WTC11 (cell line): ENCODE results near the gene C1QL1. TPM values are rescaled to one million over a fixed set of nuclear protein-coding genes. Genes with fewer than 3 reads are reported as not detected.

Experiments
- ATAC-seq: fragments of 200-7000 bp; cut with Tn5 transposase; 2 replicates; pipeline ENCODE4 v1.10.0; 2021; ENCODE audit warnings: mild to moderate bottlenecking, moderate library complexity
- CTCF ChIA-PET: fragments of 300-600 bp; sonication (Branson Sonifier 250); formaldehyde crosslinking; loops from one replicate; lab custom pipeline; 2021; ENCODE audit warnings: antibody characterized with exemption; lab: Charles Lee
- POLR2A ChIA-PET: fragments of 350-600 bp; sonication (Branson Sonifier 250); formaldehyde crosslinking; loops from one replicate; lab custom pipeline; 2021; ENCODE audit warnings: antibody characterized with exemption; lab: Charles Lee
- DNase-seq: peaks from one replicate; pipeline ENCODE4 v3.0.0; 2021; ENCODE audit warnings: low spot score
- H3K27ac Mint-ChIP-seq: 2 replicates; pipeline ENCODE4 v1.8.0; 2021; ENCODE audit warnings: mixed read lengths
- H3K27me3 Mint-ChIP-seq: 2 replicates; pipeline ENCODE4 v1.8.0; 2021; ENCODE audit warnings: low read depth, mild to moderate bottlenecking, moderate library complexity, mixed read lengths
- H3K36me3 Mint-ChIP-seq: 2 replicates; pipeline ENCODE4 v1.8.0; 2021; ENCODE audit warnings: mixed read lengths
- H3K4me1 Mint-ChIP-seq: 2 replicates; pipeline ENCODE4 v1.8.0; 2022; ENCODE audit warnings: mixed read lengths
- H3K4me3 Mint-ChIP-seq: 2 replicates; pipeline ENCODE4 v1.8.0; 2021; ENCODE audit warnings: mild to moderate bottlenecking, moderate library complexity, mixed read lengths
- H3K9me3 Mint-ChIP-seq: 2 replicates; pipeline ENCODE4 v1.8.0; 2021; ENCODE audit warnings: mixed read lengths
- ATF1 ChIP-seq: sonication (generic); formaldehyde crosslinking; IDR thresholded peaks from 2 replicates; pipeline ENCODE4 v1.8.1; 2023; ENCODE audit warnings: mild to moderate bottlenecking, moderate library complexity, missing genetic modification reagents
- CREM ChIP-seq: sonication (generic); formaldehyde crosslinking; IDR thresholded peaks from 2 replicates; pipeline ENCODE4 v1.8.1; 2022; ENCODE audit warnings: mild to moderate bottlenecking, missing genetic modification reagents, moderate library complexity
- GABPB1 ChIP-seq: sonication (generic); formaldehyde crosslinking; IDR thresholded peaks from 2 replicates; pipeline ENCODE4 v1.8.1; 2023; ENCODE audit warnings: mild to moderate bottlenecking, missing genetic modification reagents
- GRHL2 ChIP-seq: fragments of 250-450 bp; sonication (Bioruptor Pico); IDR thresholded peaks from 2 replicates; pipeline ENCODE4 v1.8.0; 2022; ENCODE audit warnings: mild to moderate bottlenecking, moderate library complexity; ENCODE audit not compliant: insufficient replicate concordance, severe bottlenecking
- HMGA2 ChIP-seq: fragments of 250-450 bp; sonication (Bioruptor Pico); IDR thresholded peaks from 2 replicates; pipeline ENCODE4 v1.4.0; 2021; ENCODE audit warnings: mild to moderate bottlenecking, moderate library complexity
- JUN ChIP-seq: sonication (generic); formaldehyde crosslinking; IDR thresholded peaks from 2 replicates; pipeline ENCODE4 v1.8.0; 2023; ENCODE audit warnings: mild to moderate bottlenecking, missing genetic modification reagents
- MYBL2 ChIP-seq: sonication (generic); formaldehyde crosslinking; IDR thresholded peaks from 2 replicates; pipeline ENCODE4 v1.8.1; 2023; ENCODE audit warnings: mild to moderate bottlenecking, moderate library complexity, missing genetic modification reagents
- NFATC4 ChIP-seq: fragments of 250-450 bp; sonication (Bioruptor Pico); IDR thresholded peaks from 2 replicates; pipeline ENCODE4 v1.9.0; 2021; ENCODE audit warnings: mild to moderate bottlenecking
- OVOL2 ChIP-seq: fragments of 250-450 bp; sonication (Bioruptor Pico); IDR thresholded peaks from 2 replicates; pipeline ENCODE4 v1.9.0; 2021; ENCODE audit warnings: mild to moderate bottlenecking, borderline replicate concordance
- RELA ChIP-seq: sonication (generic); formaldehyde crosslinking; IDR thresholded peaks from 2 replicates; pipeline ENCODE4 v1.8.1; 2022; ENCODE audit warnings: missing genetic modification reagents, mild to moderate bottlenecking, borderline replicate concordance
- SP1 ChIP-seq: sonication (generic); formaldehyde crosslinking; conservative IDR thresholded peaks from 2 replicates; pipeline ENCODE4 v1.8.1; 2022; ENCODE audit warnings: missing genetic modification reagents
- ZBTB21 ChIP-seq: sonication (generic); formaldehyde crosslinking; IDR thresholded peaks from 2 replicates; pipeline ENCODE4 v1.8.1; 2023; ENCODE audit warnings: mild to moderate bottlenecking, missing genetic modification reagents, borderline replicate concordance
- ZNF121 ChIP-seq: sonication (generic); formaldehyde crosslinking; IDR thresholded peaks from 2 replicates; pipeline ENCODE4 v1.8.0; 2023; ENCODE audit warnings: missing genetic modification reagents
- ZNF317 ChIP-seq: sonication (generic); formaldehyde crosslinking; IDR thresholded peaks from 2 replicates; pipeline ENCODE4 v1.8.1; 2023; ENCODE audit warnings: low read depth, mild to moderate bottlenecking, moderate library complexity, missing genetic modification reagents, borderline replicate concordance
- ZNF423 ChIP-seq: fragments of 250-450 bp; sonication (Bioruptor Pico); IDR thresholded peaks from 2 replicates; pipeline ENCODE4 v2.1.2; 2022; ENCODE audit warnings: mild to moderate bottlenecking, moderate library complexity
- total RNA-seq: library from RNA; stranded (reverse); gene quantifications from 3 replicates; pipeline ENCODE4 v1.2.3, GENCODE V29; 2021
- TF ChIP-seq, protein P1 (sequence below): sonication (generic); formaldehyde crosslinking; IDR thresholded peaks from 2 replicates; pipeline ENCODE4 v1.8.1; 2022; ENCODE audit warnings: low read depth, mild to moderate bottlenecking, moderate library complexity, missing genetic modification reagents, borderline replicate concordance
- TF ChIP-seq, protein P2 (sequence below): fragments of 250-450 bp; sonication (Bioruptor Pico); IDR thresholded peaks from 2 replicates; pipeline ENCODE4 v1.9.0; 2021; ENCODE audit warnings: moderate library complexity, mild to moderate bottlenecking, inconsistent platforms, borderline replicate concordance
- TF ChIP-seq, protein P3 (sequence below): fragments of 250-450 bp; sonication (Bioruptor Pico); IDR thresholded peaks from 2 replicates; pipeline ENCODE4 v2.1.2; 2022; ENCODE audit warnings: mild to moderate bottlenecking, moderate library complexity
- TF ChIP-seq, protein P4 (sequence below): fragments of 250-450 bp; sonication (Bioruptor Pico); IDR thresholded peaks from 2 replicates; pipeline ENCODE4 v1.9.0; 2021; ENCODE audit warnings: mild to moderate bottlenecking
- TF ChIP-seq, protein P5 (sequence below): fragments of 250-450 bp; sonication (Bioruptor Pico); IDR thresholded peaks from 2 replicates; pipeline ENCODE4 v1.9.0; 2021; ENCODE audit warnings: mild to moderate bottlenecking
- TF ChIP-seq, protein P6 (sequence below): sonication (generic); formaldehyde crosslinking; IDR thresholded peaks from 2 replicates; pipeline ENCODE4 v1.8.0; 2022; ENCODE audit warnings: mild to moderate bottlenecking, missing genetic modification reagents

Gene C1QL1
- total RNA-seq, 1 experiment from 2014 or later: 13.4 TPM

DNA sequence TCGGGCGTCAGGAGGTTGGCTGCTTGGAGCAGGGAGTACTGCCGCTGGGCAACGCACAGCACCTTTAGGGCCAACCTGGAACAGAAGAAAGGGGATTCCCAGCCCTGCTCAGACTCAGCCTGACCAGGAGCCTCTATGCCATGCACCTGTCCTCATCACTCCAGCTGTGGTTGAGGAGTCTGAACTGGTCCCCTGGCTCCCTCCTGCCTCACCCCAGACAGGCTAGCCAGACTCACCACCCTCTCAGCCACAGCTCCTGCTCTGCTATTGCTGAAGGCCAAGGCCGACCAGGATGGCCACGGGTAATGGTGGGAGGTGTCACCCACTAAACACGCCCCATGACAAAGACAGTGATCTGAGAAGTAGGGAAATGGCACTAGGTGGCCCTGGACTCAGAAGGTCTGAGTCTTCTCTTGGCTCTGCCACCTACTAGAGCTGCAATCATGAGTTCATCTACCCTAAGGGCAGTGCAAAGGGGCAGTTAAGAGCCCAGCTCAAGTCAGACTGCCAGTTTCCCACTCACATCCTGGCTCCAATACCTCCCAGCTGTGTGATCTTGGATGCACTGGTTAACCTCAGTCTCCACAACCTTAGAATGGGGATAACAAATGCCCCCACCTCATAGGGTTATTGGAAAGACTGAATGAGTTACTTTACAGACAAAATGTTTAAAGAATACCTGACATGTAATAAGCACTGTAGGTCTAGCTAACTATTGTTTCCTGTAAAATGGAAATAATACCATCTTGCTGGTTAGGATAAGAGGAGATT, 39.0 kb downstream of the C1QL1 start:
- CTCF ChIA-PET: interaction anchor here (1.4 kb wide), 1 partner anchor 9 kb away, joined by 7 read pairs; no protein-coding TSS in a partner anchor
- no peak overlapping the region for H3K4me3 Mint-ChIP-seq

DNA sequence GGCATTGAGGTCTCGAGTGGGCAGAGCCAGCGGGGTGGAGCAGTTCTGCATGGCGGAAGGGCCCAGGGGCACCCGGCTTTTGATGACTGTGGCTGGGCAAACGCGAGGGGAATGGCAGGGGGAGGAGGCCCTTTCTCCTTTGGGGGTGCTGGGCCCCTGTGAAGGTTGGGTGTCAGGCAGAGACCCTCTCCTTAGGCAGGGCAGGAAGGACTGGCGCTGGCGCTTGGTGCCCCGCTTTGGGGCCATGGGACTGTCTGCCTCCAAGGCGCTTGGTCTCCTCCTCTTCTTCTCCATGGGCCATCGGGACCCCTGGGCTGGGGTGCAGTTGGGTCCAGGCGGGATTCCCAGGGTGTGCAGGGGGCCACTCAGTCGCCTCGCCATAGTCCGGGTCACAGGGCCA, 40.0 kb downstream of the C1QL1 start:
- ChIA-PET POLR2A (no interaction called here), CTCF (interaction anchor here (2.0 kb wide), 1 partner anchor 17 kb away, joined by 10 read pairs; no protein-coding TSS in a partner anchor)
- Mint-ChIP-seq H3K4me1 (no peaks in the 10 kb centered on the region; the same call in 1 of the 2 replicates), H3K27me3 (no peaks in the 10 kb centered on the region), H3K9me3 (no peaks in the 10 kb centered on the region), H3K4me3 (no peak overlapping the region), H3K36me3 (peaks cover 62% of the 10 kb centered on the region), H3K27ac (no peak overlapping the region)
- DNase-seq (no peak), ATAC-seq (no peak)
- no peak for TF ChIP-seq OVOL2 (CRISPR knock-in tag)
- TF ChIP-seq, protein P1, sequence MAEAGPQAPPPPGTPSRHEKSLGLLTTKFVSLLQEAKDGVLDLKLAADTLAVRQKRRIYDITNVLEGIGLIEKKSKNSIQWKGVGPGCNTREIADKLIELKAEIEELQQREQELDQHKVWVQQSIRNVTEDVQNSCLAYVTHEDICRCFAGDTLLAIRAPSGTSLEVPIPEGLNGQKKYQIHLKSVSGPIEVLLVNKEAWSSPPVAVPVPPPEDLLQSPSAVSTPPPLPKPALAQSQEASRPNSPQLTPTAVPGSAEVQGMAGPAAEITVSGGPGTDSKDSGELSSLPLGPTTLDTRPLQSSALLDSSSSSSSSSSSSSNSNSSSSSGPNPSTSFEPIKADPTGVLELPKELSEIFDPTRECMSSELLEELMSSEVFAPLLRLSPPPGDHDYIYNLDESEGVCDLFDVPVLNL (CRISPR knock-in tag): no peak
- TF ChIP-seq NFATC4 (CRISPR knock-in tag): no peak
- TF ChIP-seq, protein P2, sequence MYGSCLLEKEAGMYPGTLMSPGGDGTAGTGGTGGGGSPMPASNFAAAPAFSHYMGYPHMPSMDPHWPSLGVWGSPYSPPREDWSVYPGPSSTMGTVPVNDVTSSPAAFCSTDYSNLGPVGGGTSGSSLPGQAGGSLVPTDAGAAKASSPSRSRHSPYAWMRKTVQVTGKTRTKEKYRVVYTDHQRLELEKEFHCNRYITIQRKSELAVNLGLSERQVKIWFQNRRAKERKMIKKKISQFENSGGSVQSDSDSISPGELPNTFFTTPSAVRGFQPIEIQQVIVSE: no peak
- TF ChIP-seq, protein P3, sequence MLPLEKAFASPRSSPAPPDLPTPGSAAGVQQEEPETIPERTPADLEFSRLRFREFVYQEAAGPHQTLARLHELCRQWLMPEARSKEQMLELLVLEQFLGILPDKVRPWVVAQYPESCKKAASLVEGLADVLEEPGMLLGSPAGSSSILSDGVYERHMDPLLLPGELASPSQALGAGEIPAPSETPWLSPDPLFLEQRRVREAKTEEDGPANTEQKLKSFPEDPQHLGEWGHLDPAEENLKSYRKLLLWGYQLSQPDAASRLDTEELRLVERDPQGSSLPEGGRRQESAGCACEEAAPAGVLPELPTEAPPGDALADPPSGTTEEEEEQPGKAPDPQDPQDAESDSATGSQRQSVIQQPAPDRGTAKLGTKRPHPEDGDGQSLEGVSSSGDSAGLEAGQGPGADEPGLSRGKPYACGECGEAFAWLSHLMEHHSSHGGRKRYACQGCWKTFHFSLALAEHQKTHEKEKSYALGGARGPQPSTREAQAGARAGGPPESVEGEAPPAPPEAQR (CRISPR knock-in tag): no peak
- TF ChIP-seq JUN (CRISPR knock-in tag): no peak
- no peak for TF ChIP-seq CREM (CRISPR knock-in tag)
- no peak for TF ChIP-seq ZBTB21 (CRISPR knock-in tag)
- TF ChIP-seq RELA (CRISPR knock-in tag): no peak
- TF ChIP-seq, protein P4, sequence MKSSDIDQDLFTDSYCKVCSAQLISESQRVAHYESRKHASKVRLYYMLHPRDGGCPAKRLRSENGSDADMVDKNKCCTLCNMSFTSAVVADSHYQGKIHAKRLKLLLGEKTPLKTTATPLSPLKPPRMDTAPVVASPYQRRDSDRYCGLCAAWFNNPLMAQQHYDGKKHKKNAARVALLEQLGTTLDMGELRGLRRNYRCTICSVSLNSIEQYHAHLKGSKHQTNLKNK (CRISPR knock-in tag): no peak
- TF ChIP-seq, protein P5, sequence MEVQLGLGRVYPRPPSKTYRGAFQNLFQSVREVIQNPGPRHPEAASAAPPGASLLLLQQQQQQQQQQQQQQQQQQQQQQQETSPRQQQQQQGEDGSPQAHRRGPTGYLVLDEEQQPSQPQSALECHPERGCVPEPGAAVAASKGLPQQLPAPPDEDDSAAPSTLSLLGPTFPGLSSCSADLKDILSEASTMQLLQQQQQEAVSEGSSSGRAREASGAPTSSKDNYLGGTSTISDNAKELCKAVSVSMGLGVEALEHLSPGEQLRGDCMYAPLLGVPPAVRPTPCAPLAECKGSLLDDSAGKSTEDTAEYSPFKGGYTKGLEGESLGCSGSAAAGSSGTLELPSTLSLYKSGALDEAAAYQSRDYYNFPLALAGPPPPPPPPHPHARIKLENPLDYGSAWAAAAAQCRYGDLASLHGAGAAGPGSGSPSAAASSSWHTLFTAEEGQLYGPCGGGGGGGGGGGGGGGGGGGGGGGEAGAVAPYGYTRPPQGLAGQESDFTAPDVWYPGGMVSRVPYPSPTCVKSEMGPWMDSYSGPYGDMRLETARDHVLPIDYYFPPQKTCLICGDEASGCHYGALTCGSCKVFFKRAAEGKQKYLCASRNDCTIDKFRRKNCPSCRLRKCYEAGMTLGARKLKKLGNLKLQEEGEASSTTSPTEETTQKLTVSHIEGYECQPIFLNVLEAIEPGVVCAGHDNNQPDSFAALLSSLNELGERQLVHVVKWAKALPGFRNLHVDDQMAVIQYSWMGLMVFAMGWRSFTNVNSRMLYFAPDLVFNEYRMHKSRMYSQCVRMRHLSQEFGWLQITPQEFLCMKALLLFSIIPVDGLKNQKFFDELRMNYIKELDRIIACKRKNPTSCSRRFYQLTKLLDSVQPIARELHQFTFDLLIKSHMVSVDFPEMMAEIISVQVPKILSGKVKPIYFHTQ (CRISPR knock-in tag): no peak
- no peak for TF ChIP-seq ZNF423 (CRISPR knock-in tag)
- TF ChIP-seq ZNF317 (CRISPR knock-in tag): no peak
- TF ChIP-seq, protein P6, sequence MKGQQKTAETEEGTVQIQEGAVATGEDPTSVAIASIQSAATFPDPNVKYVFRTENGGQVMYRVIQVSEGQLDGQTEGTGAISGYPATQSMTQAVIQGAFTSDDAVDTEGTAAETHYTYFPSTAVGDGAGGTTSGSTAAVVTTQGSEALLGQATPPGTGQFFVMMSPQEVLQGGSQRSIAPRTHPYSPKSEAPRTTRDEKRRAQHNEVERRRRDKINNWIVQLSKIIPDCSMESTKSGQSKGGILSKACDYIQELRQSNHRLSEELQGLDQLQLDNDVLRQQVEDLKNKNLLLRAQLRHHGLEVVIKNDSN: no peak
- no peak for TF ChIP-seq MYBL2 (CRISPR knock-in tag)
- TF ChIP-seq SP1: no peak

More for the DNA sequence above, 39.0 kb downstream of the C1QL1 start:
- Mint-ChIP-seq H3K27ac (no peak overlapping the region), H3K27me3 (no peaks in the 10 kb centered on the region), H3K36me3 (peaks cover 66% of the 10 kb centered on the region), H3K9me3 (no peaks in the 10 kb centered on the region), H3K4me1 (no peaks in the 10 kb centered on the region)
- ATAC-seq (no peak), DNase-seq (no peak)
- POLR2A ChIA-PET: no interaction called here
- TF ChIP-seq HMGA2 (no peak), GABPB1 (CRISPR knock-in tag) (no peak), GRHL2 (CRISPR knock-in tag) (no peak), ATF1 (CRISPR knock-in tag) (no peak), ZNF121 (CRISPR knock-in tag) (no peak)
- TF ChIP-seq, protein P4 (CRISPR knock-in tag): no peak
